GM19025 (cell line): ENCODE results near the gene EIF3L.

Experiments
- ATAC-seq: cut with Tn5 transposase; IDR thresholded peaks from one replicate; pipeline ENCODE4 v1.9.1; 2021; ENCODE audit warnings: mild to moderate bottlenecking, low read depth, moderate library complexity; ENCODE audit not compliant: unreplicated experiment

The EIF3L gene

DNA sequence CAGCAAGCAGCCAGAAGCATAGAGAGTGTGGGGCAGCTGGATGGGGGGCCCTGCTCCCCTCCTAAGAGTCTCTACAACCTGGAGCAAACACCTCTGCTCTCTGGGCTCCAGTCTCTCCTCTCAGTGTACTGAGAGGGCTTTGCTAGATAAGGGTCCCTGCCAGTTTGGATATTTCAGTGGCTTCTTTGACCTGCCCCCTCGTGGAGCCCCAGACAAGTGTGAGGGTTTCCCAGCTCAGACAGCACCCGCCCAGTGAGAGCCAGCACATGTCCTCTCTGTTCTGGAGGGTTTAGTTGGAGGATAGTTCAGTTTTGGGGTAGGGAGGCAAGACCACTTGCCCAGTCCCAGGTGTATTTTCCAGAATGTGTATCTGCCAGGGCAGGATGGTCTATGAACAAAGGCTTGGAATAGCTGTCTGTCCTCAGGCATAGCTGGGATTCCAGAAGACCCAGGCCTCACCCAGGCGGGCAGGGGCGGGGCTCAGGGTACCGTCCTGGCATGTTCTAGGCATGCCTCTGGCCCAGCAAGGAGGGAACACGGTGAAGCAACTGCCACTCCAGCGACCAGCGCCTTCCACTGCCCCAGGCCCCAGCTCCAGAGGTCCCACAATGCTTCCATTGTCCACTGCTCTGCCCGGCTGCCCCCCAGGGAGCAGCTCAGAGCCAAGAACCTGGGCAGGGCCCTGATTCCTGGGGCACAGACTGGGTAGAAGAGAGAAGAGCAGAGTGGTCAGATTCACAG is 49.4 kb downstream of the EIF3L start:
- ATAC-seq = no peak

DNA sequence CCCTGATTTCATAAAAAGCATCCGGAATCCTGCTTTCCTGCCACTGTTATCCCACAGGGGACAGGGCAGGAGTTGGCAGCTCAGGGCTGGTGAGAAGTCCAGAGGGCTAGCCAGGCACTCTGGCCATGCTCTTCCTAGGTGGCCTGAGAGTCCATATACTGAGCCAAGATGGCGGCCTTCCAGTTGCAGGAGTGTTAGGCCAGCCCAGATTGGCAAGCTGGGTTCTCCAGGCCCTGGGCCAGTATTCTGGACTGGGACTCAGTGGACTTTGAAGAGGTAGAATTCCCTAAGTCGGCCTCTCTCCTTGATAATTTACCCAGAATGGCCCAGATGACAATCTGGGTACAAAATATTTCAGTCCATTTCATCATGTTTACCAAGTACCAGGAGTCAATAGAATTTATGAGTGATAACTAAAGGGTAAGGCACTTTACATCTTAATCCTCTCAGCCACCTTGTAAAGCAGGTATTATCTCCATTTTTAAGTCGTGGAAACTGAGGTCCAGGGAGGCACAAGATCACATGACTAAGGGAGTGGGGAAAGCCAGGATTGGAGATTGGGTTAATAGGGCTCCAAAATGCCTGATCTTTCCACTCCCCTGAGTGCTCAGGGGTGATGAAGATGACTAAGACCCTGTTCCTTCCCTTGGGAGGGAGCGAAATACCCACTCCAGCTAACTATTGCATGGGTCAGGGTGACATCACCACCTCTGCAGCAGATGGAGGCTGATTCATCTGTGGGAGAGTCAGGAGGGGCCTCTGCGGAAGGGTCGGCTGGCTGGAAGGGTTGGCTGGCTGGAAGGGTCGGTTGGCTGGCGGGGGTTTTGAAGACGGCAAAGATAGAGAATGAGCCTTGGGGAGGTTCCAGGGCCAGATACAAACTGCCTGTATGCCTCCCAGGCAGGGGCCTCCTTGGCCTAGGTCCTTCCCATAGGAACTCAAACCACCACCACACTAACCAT is 55.6 kb downstream of the EIF3L start:
- no peak for ATAC-seq

DNA sequence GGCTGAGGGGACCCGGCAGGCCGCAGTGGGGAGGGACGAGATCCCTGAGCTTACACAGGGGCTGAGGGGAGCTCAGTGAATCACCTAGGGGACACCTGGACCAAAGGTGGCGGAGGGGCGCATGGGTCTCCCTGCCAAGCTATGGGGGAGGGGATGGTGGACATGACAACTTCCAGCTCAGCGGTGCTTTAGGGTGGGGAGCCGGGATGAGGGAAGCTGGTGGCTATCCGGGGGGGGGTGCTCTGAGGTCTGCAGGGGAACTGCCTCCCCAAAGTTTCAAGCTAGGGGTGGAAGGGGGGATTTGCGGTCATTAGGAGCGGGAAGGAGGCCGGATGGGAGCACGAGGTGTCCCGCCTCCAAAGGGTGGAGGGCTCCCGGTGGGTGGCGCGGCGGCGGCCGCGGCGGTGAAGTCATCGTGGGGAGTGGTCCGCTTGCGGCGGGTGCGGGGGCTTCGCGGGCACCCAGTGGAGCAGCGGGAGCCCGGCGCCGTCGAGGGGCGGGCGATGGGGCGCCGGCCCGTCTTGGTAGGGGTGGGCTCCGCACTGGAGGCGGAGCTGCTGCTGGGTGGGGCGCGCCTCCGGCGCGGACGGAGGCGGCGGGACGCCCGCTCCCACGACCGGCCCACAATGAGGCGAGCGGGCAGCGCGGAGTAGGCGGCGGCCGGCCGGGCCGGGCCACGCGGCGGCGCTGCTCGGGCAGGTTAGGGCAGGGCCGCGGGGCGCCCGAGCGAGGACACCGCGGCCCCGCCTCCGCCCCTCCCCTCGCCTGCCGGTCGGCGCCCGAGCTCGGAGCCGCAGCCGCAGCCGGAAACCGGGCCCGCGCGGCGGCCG is 56.5 kb downstream of the EIF3L start, which contains the start of gene MICALL1:
Gene MICALL1 (plus strand): TSS at position 764 of the 830 bp plus-strand sequence. CDS start 126 bp downstream, outside the sequence.
- peak; percentile 79 for ATAC-seq

DNA sequence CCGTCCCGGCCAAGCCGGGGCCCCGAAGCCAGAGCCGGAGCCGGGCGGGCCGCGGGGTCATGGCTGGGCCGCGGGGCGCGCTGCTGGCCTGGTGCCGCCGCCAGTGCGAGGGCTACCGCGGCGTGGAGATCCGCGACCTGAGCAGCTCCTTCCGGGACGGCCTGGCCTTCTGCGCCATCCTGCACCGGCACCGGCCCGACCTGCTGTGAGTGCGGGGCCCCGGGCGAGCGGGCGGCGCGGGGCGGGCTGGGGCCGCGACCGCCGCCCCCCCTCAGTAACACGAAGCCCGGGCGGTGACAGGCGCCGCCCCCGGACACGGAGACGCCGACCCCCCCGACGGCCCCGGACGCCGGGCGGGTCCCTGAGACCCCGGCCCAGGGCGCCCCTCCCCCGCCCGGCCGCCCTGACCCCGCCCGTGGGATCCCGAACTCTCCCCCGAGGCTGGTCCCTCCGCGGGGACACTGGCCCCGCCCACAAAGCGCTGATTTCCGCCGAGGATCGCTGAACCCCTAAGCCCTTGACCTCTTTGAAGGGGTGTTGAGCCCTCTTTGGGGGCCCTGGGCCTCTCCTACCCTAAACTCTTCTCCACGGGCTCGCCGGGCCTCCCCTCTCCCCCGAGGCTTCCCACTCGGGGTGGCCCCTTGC is 57.3 kb downstream of the EIF3L start:
- peak; percentile 24 for ATAC-seq

DNA sequence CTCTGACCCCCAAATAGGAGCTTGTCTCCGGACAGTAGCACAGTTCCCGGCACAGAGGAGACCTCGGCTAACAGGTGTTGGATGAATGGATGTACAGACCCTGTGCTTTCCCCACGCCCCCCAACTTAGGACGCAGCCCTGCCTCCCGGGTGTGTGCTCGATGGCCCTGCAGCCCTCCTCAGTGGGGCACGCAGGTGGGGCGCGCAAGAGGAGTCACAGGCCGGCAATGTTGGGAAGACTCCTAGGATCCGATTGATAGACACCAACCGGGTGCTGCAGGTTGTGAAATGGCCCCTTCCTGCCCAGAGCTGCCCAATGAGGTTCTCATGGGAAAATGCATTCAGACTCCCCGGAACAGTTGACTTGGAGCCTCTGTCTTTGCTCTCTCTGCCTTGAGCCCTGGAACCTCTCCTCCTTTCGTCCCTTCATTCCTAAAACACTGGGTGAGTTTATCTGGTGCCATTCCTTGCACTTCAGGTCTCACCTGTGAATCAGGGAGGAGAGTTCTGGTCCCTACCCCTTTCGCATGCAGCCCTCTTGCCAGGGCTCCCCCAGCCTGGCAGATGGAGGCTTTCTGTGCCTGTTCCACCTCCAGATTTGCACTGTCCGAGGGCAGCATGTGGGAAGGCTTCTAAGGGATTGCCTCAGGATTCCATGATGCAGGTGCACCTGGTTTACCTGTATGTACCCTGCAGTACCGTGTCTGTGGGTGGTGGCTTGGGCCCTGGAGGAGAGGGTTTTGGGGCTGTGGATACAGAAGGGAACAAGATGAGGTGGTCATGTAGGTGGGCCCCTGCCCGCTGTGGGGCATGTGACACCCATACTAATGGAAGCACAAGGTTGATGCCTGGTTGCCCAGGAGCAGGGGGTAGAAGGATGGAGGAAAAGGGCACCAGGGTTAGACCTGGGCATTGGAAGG is 58.1 kb downstream of the EIF3L start:
- no peak for ATAC-seq

DNA sequence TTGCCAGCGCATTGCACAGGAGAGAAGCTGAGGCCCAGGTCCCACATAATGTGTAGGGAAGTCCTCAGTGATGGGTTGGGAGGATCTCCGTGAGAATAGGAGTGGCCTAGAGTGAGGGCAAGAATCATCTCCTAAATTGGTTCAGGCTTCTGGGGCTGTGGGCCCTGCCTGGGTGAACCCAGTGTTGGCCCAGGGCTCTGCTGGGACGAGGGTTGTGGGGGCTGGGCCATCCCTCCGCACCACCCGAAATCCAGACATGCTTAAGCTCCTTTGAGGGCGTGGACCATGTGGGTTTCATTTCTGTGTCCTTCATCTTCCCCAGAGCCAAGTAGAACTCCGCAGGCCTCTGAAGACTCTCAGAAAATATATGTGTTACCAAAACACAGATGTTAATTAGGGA is 60.5 kb downstream of the EIF3L start:
- ATAC-seq = no peak

DNA sequence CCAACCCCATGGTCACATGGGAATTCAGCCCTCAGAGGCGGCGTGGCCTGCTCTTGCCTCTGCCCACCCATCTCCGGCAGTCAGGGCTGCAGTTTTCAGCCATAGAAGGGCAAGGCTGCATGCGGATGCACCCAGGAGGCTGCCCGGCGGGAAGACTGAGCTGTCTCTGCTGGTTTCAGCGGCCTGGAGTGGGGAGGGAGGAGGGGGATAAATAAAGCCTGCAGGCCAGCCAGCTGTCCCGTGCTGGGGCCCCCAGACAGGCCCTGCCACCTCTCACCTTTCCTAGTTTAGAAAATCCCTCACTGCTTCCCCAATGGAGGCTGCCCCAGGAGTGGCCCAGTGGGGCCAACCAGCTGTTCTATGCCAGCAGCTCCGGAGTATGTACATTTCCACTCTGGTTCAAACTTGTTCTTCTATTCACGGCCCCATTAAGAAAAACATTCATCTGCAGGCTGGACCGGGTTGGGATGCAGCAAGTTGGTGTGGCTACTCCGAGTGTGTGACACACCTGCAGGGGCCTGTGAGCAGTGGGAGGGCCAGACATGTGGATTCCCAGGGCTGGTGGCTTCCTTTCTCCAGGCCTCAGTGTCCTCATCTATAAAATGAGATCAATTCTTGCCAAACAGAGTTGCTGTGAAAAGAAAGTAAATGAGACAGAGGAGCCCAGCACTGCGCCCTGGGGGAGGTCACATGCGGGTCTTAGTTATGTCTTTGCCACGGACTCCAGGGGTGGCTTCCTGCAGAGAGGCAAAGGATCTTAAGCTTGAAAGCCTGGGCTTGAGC is 61.9 kb downstream of the EIF3L start:
- ATAC-seq = no peak

DNA sequence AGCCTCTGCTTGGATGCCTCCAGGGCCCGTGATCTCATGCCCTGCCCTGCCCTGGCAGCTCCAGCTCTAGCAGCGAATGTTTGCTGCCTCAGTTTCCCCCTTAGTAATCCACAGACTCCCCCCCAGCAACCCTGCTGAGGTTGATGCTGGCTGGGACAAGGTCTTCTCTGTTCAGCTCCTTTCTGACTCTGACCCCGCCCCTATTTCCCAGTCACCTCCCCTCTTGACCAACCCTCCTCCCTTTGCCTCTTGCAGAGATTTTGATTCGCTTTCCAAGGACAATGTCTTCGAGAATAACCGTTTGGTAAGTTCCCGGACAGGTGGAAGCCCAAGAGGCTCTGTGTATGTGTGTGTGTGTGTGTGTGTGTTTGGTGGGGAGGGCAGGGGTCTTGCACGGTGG is 62.5 kb downstream of the EIF3L start:
- ATAC-seq = no peak

DNA sequence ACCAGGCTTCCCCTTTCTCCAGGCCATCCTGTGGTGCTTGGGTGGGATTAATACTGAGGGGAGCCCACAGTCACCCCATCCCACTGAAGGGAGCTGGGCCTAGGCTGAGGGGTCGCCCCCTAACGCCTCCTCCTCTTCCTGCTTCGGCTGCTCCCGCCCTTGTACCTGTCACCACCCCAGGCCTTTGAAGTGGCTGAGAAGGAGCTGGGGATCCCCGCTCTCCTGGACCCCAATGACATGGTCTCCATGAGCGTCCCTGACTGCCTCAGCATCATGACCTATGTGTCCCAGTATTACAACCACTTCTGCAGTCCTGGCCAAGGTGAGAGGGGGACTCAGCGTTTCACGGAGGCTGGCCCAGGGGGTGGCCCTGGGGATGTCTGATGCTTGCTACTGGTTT is 63.0 kb downstream of the EIF3L start:
- no peak for ATAC-seq

DNA sequence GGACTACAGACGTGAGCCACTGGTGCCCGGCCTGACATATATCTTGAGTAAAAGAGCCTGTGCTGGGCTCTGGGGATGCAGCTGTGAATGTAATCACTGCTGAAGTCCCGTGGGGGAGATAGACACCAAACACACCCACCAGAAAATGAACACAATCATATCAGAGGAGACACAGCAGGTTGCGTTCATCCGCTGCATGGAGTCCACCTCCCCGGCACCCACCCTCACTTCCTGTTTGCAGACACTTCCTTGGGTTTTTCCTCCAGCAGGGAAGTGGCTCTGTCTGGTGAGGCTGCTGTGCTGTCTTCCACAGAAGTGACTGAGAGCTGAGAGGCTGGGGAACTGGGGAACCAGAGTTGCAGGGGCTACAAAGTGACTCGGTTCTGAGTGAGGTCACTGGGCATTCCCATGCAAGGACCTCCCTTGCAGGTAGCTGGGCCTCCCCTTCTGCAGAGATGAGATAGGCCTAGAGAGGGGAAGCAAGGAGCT is 64.1 kb downstream of the EIF3L start:
- no peak for ATAC-seq

DNA sequence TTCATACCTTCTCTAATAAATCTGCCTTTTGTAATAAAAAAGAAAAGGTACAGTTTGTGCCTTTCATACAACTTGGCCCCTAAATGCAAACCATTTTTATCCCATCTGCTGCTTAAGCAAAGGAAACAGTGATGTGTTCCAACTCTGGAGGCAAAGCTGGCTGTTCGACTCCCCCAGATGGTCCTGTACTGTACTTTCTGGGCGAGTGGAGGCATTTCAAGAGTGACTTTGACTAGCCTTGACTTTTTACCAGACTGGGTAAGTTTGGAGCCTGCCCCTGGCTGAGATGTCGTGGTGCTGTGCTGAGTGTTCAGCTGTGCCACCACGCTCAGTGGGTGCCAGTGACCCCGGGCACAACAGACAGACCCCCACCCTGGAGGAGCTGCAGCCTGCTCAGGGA is 67.1 kb downstream of the EIF3L start:
- no peak for ATAC-seq

DNA sequence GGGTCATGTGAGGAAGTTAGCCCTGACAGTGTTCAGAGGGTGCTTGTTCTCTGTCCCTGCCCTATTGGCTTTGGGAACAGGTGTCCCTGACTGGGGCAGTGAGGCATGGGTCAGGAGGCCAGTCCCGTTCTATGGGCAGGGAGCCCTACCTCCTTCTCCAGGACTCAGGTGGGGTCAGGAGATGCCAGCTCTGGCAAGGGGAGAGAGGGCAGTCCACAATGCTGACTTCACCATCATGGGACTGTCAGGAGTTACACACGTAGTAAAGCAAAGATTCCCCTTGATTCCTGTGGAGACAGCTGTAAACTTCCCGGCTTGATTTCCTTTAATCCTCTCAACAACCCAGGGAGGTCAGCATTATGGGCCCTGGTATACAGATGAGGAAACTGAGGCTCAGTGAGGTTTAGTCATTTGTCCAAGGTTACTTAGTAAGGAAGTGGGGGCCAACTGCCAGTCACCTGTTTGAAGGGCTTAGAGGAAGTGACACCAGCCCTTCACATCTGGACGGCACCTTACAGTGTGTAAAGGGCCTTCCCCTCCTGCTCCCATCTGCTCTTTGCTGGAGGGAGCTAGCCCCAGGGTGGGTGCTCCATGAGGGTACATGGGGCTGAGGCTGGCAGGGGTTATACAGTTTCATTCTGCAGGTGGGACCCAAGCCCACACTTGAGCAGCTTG is 68.8 kb downstream of the EIF3L start:
- ATAC-seq = no peak

DNA sequence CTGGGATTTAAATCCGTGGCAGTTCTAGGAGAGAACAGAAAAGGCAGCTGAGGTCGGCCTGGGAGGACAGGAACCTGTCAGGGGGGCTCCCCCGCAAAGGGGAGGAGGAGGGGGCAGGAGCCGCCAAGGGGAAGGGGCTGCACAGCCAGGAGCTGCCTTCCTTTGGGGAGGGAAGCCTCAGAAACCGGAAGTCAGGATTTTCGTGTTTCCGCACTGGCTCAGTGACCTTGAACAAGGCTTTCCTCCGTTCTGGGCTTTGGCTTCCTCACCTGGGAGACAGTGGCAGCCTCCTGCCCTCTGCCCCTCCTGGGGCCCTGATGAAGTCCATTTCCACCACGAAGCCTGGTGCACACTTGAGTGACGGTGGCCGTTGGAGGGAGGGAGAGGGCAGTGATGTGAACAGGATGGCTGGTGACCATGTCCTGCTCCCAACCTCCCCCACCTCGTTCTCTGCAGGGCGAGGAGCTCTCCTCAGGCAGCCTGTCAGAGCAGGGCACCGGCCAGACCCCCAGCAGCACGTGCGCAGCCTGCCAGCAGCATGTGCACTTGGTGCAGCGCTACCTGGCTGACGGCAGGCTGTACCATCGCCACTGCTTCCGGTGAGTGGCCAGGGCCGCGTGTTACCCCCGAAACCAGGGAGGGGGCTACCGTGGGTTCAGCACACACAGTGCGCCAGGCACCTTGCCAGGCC is 69.5 kb downstream of the EIF3L start:
- no peak for ATAC-seq

DNA sequence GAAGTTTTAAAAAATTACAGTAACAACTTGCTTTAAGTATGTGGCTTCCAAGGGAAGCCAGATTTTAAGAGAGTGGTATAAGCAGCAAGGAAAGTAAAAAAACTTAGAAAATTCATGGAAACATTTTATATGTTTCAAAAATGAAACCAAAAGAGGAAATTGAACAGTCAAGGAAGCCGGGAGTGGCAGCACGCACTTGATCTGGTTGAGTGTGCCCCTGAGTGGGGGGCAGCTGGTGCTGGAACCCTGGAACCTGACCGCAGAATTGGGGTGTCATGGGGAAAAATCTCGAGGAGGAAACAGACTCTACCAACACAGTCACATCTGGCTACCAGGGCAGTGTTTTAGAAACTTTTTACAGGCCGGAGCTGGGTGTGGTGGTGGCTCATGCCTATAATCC is 70.9 kb downstream of the EIF3L start:
- no peak for ATAC-seq

DNA sequence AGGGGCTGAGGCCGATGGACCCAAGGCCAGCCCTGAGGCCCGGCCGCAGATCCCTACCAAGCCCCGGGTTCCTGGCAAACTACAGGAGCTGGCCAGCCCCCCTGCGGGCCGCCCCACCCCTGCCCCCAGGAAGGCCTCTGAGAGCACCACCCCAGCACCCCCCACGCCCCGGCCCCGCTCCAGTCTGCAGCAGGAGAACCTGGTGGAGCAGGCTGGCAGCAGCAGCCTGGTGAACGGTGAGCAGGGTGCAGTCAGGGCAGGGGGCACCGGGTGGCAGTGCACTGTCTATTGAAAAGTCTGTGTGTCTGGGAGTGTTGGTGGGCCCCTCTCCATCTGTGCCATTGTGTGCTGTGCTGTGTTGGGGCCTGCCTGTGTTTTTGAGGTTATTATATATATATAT is 73.0 kb downstream of the EIF3L start:
- no peak for ATAC-seq

DNA sequence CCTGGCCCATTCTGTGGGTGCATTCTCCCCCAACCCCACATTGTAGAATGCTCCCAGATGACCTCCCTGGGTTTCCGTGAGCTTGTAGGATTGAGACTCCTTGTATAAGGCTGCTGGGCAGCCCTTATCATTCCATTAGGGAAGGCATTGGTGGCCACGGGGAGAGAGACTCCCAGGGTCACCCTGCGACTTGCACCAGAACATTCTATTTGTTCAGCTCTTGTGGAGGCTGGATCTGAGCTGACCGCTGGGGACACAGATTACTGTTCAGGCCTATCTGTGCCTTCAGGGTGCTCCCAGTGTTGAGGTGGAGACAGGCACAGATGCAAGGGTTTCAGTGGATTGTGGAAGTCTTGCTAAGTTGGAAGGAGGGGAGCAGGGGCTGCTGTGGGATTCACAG is 74.7 kb downstream of the EIF3L start:
- no peak for ATAC-seq

DNA sequence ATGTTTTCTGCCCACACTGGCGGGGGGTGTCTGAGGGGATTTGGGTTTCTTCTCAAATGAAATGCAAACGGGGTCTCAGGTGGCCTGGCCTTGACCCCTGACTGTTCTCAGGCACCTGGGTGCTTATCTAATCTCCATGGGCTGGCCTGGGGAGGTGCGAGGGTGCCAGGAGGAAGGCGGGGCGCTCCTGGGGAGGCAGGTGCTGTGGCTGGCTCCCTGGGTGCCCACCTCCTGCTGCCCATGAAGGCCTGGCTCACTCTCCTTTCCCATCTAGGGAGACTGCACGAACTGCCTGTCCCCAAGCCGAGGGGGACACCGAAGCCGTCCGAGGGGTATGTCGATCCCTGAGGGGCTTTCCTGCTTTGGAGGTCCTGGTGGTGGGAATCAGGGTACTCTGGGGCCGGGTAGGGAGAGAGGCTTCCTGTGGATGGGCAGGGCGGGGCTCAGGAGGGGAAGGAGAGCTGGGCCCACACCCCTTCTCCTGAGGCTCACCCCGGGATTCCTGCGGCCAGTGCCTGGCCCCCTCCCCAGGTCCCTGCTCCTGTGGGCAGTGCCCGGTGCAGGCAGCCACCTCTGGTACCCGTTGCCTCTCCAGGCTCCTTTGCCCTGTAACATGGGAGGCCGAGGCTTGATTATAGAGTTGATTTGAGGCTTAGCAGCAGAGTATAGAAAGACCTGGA is 75.3 kb downstream of the EIF3L start:
- ATAC-seq = no peak
